Lower leg skin (tissue), 4 donors: Measurements from ENCODE around the gene IGFL4. TPM values are rescaled to one million over a fixed set of nuclear protein-coding genes. Genes with fewer than 3 reads are reported as not detected.
"Not testable (repeated sequence)": the region's sequence is repeated elsewhere in the genome, so short reads cannot be mapped to it uniquely, and the experiment has no call there.

Experiments used
- DNase-seq, 2 donors: peaks; one replicate each; pipeline ENCODE4 v3.0.0-alpha.2; 2019; ENCODE audit warnings: low spot score in 2 of 2
- H3K4me3 ChIP-seq: fragments of 200-600 bp; sonication (generic); 2 replicates; pipeline ENCODE4 v1.5.1; 2017; ENCODE audit warnings: mild to moderate bottlenecking, low read depth; ENCODE audit not compliant: poor library complexity, severe bottlenecking
- POLR2A ChIP-seq, 2 donors: fragments of 450-650 bp; IDR thresholded peaks; one replicate each; pipeline ENCODE4 v1.6.1; 2016 to 2017; ENCODE audit warnings: antibody characterized with exemption in 2 of 2, mild to moderate bottlenecking in 1 of 2, moderate library complexity in 1 of 2
- whole genome bisulfite sequencing, 2 donors: methylation state at CpG; one replicate each; pipeline ENCODE4 v1.1.5; 2018; 5-methylcytosine and 5-hydroxymethylcytosine counted together
- intact Hi-C: fragments of 100-400 bp; cut with DNase I; formaldehyde crosslinking; loops from one replicate; pipeline ENCODE4 v1.15.0; 2023; ENCODE audit warnings: low total_unique reads
- total RNA-seq, 4 donors: library from RNA; depleted of rRNA; stranded (reverse); fragments of >200 nt; gene quantifications; one replicate each; pipeline ENCODE4 v1.1.0, GENCODE V29; 2016
- TF ChIP-seq, protein P1 (sequence below), 3 donors: fragments of 450-650 bp; IDR thresholded peaks; one replicate each; pipeline ENCODE4 v1.5.1; 2016; ENCODE audit warnings: antibody characterized with exemption in 3 of 3, mild to moderate bottlenecking in 3 of 3, moderate library complexity in 2 of 3

The IGFL4 gene
- total RNA-seq, 4 donors from 2014 or later: 0.80 to 5.5 (median 2.7) TPM

DNA sequence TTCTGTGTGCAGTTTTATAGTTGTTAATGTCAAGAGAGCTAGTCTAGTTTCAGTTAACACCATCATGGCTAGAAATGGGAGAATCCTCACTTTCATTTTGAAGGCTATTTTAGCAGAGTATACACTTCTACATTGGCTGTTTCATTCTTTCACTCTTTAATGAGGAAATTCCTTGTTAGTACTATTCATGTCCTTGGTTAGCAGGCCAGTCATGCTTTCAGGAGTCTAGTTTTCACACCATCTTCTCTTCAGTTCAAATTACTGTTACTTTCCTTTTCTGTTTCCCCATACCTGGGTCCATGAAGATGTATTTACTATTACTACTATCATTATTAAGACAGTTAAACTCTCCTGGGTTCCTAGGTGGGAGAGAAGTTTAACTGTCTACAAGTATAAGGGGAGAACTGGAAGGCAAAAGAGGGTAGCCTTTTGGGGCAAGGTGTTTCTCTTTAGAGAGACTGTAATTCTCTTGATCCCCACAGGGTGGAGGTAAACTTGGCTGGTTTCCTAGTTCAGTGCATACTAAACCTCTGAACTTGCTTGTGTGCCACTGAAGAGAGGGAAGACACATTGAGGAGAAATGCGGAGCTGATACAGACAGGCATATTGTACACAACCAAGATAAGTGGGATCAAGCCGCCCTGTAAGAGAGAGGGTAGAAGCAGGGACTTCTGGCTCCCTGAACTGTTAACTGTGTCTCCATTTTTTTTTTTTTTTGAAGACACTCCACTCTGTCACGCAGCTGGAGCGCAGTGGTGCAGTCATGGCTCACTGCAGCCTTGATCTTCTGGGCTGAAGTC, 41.3 kb upstream of the IGFL4 start:
- WGBS, 2 donors: 51 to 52% methylated on average over 4 of the region's 4 CpGs
- intact Hi-C loops: loop anchor here (5.0 kb wide), 1 partner anchor 105 kb away; no protein-coding TSS in a partner anchor

DNA sequence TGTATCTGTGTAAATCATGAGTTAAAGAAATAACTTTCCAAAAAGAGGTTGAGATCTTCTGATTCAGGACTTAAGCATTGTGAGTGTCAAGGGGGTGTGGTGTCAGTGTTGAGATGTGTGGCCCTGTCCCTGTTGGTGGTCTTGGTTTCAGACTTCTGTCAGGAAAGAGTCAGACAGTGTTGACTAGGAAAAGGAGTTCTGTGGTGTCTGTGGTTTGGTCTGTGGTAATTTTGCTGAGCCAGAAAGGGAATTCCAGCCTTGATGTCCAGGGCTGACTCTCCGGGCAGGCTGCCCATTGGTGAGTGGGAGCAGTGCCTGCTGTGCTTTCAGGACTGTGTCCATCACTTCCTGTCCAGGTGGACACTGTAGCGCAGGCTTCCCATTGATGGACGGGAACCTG, 39.8 kb upstream of the IGFL4 start:
- no peak overlapping the region for H3K4me3 ChIP-seq
- DNase-seq: no peak
- WGBS, 2 donors: 58 to 60% methylated on average over 3 of the region's 3 CpGs
- intact Hi-C loops: loop anchor here (5.0 kb wide), 1 partner anchor 107 kb away; no protein-coding TSS in a partner anchor
- TF ChIP-seq POLR2A (IDR thresholded peaks at IDR 0.05): no peak
- TF ChIP-seq, protein P1, sequence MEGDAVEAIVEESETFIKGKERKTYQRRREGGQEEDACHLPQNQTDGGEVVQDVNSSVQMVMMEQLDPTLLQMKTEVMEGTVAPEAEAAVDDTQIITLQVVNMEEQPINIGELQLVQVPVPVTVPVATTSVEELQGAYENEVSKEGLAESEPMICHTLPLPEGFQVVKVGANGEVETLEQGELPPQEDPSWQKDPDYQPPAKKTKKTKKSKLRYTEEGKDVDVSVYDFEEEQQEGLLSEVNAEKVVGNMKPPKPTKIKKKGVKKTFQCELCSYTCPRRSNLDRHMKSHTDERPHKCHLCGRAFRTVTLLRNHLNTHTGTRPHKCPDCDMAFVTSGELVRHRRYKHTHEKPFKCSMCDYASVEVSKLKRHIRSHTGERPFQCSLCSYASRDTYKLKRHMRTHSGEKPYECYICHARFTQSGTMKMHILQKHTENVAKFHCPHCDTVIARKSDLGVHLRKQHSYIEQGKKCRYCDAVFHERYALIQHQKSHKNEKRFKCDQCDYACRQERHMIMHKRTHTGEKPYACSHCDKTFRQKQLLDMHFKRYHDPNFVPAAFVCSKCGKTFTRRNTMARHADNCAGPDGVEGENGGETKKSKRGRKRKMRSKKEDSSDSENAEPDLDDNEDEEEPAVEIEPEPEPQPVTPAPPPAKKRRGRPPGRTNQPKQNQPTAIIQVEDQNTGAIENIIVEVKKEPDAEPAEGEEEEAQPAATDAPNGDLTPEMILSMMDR (IDR thresholded peaks at IDR 0.05): no peak

More for the DNA sequence above, 41.3 kb upstream of the IGFL4 start:
- TF ChIP-seq, protein P1 (IDR thresholded peaks at IDR 0.05): peak in 1 of 3 donors; percentile 13
- no peak for TF ChIP-seq POLR2A (IDR thresholded peaks at IDR 0.05)
- no peak overlapping the region for H3K4me3 ChIP-seq
- peak in 1 of 2 donors; percentile 40 for DNase-seq

DNA sequence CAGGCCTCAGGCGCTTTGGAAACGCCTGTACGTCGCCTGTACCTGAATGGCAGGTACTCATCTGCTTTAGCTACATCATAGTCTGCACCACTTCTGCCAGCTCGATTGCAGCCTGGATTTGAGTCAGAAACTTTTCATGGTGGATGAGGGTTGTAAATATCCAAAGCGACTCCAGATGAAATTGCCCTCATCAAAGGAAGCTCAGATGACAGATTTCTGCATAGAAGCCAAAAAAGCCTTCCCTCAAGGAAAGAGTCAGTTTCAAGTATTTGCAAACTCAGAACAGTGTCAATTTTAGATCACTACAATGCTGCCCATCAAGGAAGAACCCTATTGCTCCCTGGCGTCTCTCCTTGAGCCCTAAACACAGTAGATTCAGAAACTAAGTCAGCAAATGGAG, 38.8 kb upstream of the IGFL4 start:
- no peak for DNase-seq
- 26 to 46% methylated on average over 7 of the region's 7 CpGs for WGBS, 2 donors
- no peak overlapping the region for H3K4me3 ChIP-seq
- intact Hi-C loops: loop anchor here (10.0 kb wide), 1 partner anchor 185 kb away; no protein-coding TSS in a partner anchor
- no peak for TF ChIP-seq POLR2A (IDR thresholded peaks at IDR 0.05)
- TF ChIP-seq, protein P1 (IDR thresholded peaks at IDR 0.05): no peak

DNA sequence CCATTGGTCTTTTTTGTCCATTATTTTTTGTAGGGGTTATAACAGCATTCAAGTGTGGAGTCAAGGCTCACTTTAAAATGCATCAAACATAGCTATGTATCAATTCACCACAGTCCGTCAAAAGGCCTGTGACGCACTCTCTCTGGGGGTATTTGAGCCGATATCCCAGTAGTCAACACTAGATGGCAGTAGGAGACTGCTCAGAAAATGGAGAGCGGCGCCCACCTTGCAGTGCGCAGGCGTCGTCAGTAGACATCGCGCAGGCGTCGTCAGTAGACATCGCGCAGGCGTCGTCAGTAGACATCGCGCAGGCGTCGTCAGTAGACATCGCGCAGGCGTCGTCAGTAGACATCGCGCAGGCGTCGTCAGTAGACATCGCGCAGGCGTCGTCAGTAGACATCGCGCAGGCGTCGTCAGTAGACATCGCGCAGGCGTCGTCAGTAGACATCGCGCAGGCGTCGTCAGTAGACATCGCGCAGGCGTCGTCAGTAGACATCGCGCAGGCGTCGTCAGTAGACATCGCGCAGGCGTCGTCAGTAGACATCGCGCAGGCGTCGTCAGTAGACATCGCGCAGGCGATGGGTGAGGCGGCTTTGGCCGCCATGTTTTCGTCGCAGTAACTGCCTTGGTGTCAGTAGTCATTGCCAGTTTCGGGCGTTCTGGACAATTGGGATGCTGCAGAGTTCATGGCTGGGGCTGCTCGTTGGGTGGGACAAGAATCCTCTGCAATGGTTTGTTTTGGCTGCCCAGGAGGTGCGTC, 38.0 kb upstream of the IGFL4 start:
- WGBS, 2 donors: 16 to 27% methylated on average over 11 to 30 of the region's 71 CpGs
- TF ChIP-seq, protein P1 (IDR thresholded peaks at IDR 0.05): peak in 1 of 3 donors; percentile 39
- DNase-seq: peak; percentile 60 to 90
- intact Hi-C loops: loop anchor here (10.0 kb wide), 1 partner anchor 186 kb away; no protein-coding TSS in a partner anchor
- not testable (repeated sequence) for H3K4me3 ChIP-seq

DNA sequence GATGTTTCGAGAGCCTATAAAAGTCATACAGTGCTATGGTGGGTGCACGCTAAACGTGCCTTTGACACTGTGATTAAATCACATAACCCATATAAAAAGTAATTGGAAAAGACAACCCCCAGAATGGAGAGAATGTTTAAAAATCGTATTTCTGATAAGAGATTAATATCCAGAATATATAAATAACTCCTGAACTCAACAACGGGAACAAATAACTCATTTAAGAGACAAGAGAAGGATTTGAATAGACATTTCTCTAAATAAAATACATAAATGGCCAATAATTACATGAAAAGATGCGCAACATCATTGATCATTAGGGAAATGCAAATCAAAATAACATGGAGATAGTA, 37.0 kb upstream of the IGFL4 start:
- WGBS, 2 donors: 18 to 20% methylated on average over 6 of the region's 6 CpGs
- H3K4me3 ChIP-seq: no peak overlapping the region
- TF ChIP-seq, protein P1 (IDR thresholded peaks at IDR 0.05): no peak
- TF ChIP-seq POLR2A (IDR thresholded peaks at IDR 0.05): no peak
- no peak for DNase-seq
- intact Hi-C loops: loop anchor here (10.0 kb wide), 1 partner anchor 187 kb away; no protein-coding TSS in a partner anchor
